Chondrocyte (in vitro differentiated cells): ENCODE data around the gene DOCK2. TPM values are rescaled to one million over a fixed set of nuclear protein-coding genes. Genes with fewer than 3 reads are reported as not detected.
A peak's percentile ranks its signal among the peaks of the same experiment; 100 is the strongest.

ENCODE experiments used
- DNase-seq: peaks from one replicate; pipeline ENCODE4 v3.0.0; 2021; ENCODE audit warnings: mixed read lengths, low spot score
- H3K27ac Mint-ChIP-seq: one replicate; pipeline ENCODE4 v1.8.0; 2021; ENCODE audit warnings: mild to moderate bottlenecking, moderate library complexity, mixed read lengths; ENCODE audit not compliant: unreplicated experiment
- H3K27me3 Mint-ChIP-seq: 2 replicates; pipeline ENCODE4 v1.8.0; 2021; ENCODE audit warnings: low read depth, mixed read lengths
- H3K36me3 Mint-ChIP-seq: 2 replicates; pipeline ENCODE4 v1.8.0; 2021; ENCODE audit warnings: low read depth, mixed read lengths
- H3K4me1 Mint-ChIP-seq: 2 replicates; pipeline ENCODE4 v1.8.0; 2021; ENCODE audit warnings: low read depth, mild to moderate bottlenecking, mixed read lengths
- H3K4me3 Mint-ChIP-seq: one replicate; pipeline ENCODE4 v1.8.0; 2021; ENCODE audit warnings: mild to moderate bottlenecking, moderate library complexity, mixed read lengths; ENCODE audit not compliant: unreplicated experiment
- H3K9me3 Mint-ChIP-seq: 2 replicates; pipeline ENCODE4 v1.8.0; 2021; ENCODE audit warnings: low read depth, mixed read lengths
- total RNA-seq: library from RNA; stranded (reverse); gene quantifications from 3 replicates; pipeline ENCODE4 v1.2.1, GENCODE V29; 2021
- TF ChIP-seq, protein P1 (sequence below): fragments of 200-600 bp; sonication (generic); IDR thresholded peaks from 2 replicates; pipeline ENCODE4 v1.5.0; 2021; ENCODE audit warnings: antibody characterized with exemption, mild to moderate bottlenecking, moderate library complexity

The DOCK2 gene
- total RNA-seq, 1 donor from 2014 or later, result 3.1 TPM

DNA sequence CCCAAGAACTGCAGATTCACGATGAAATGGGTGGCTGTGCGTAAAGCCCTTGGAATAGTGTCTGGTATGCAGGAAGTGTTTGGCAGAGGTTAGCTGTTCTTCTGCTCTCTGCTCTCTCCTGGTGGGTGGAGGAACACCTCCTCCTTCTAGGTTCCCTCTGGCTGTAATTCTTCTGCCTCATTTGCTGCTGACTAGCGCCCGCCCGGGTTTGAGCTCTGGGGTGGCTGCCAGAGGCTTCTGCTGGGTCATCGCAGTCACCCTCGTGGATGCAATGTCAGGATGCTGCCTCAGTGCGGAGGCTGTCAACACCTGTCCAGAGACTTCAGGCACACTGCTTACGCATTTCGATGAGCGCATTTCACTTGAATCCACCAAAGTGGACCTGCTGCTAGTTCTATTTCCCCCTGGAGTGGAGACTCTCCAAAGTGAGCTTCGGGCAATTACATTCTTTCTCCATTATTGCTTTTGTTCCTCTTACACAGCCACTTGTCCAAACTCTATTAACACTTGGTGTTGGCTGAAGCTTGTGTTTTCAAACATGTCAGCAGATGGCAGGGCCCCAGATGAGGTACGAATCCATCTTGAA lies 11.7 kb downstream of the DOCK2 start:
- peaks cover 23% of the 10 kb centered on the region for H3K4me1 Mint-ChIP-seq
- no peaks in the 10 kb centered on the region for H3K9me3 Mint-ChIP-seq
- TF ChIP-seq, protein P1, sequence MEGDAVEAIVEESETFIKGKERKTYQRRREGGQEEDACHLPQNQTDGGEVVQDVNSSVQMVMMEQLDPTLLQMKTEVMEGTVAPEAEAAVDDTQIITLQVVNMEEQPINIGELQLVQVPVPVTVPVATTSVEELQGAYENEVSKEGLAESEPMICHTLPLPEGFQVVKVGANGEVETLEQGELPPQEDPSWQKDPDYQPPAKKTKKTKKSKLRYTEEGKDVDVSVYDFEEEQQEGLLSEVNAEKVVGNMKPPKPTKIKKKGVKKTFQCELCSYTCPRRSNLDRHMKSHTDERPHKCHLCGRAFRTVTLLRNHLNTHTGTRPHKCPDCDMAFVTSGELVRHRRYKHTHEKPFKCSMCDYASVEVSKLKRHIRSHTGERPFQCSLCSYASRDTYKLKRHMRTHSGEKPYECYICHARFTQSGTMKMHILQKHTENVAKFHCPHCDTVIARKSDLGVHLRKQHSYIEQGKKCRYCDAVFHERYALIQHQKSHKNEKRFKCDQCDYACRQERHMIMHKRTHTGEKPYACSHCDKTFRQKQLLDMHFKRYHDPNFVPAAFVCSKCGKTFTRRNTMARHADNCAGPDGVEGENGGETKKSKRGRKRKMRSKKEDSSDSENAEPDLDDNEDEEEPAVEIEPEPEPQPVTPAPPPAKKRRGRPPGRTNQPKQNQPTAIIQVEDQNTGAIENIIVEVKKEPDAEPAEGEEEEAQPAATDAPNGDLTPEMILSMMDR, result peak; percentile 11
- no peak overlapping the region for H3K4me3 Mint-ChIP-seq
- no peak for DNase-seq
- H3K27ac Mint-ChIP-seq, result no peak overlapping the region
- peaks cover 2% of the 10 kb centered on the region for H3K36me3 Mint-ChIP-seq
- H3K27me3 Mint-ChIP-seq, result no peaks in the 10 kb centered on the region

- peaks cover 23% of the 10 kb centered on the region for H3K4me1 Mint-ChIP-seq
- H3K27ac Mint-ChIP-seq, result no peak overlapping the region
- H3K4me3 Mint-ChIP-seq, result no peak overlapping the region
These were observed 12.4 kb downstream of the DOCK2 start for GRCh38 chr5:169649486-169649885.

GRCh38 chr5:169650701-169651331 lies 13.7 kb downstream of the DOCK2 start:
- DNase-seq, result no peak
- Mint-ChIP-seq H3K4me1 (peaks cover 23% of the 10 kb centered on the region), H3K36me3 (peaks cover 2% of the 10 kb centered on the region), H3K4me3 (no peak overlapping the region), H3K27me3 (no peaks in the 10 kb centered on the region), H3K27ac (peak overlapping the region; percentile 58), H3K9me3 (no peaks in the 10 kb centered on the region)
- TF ChIP-seq, protein P1, result no peak

More at GRCh38 chr5:169649486-169649885, 12.4 kb downstream of the DOCK2 start:
- no peaks in the 10 kb centered on the region for H3K9me3 Mint-ChIP-seq
- H3K36me3 Mint-ChIP-seq, result peaks cover 2% of the 10 kb centered on the region
- no peak for DNase-seq
- no peaks in the 10 kb centered on the region for H3K27me3 Mint-ChIP-seq
- TF ChIP-seq, protein P1, result no peak

DNA sequence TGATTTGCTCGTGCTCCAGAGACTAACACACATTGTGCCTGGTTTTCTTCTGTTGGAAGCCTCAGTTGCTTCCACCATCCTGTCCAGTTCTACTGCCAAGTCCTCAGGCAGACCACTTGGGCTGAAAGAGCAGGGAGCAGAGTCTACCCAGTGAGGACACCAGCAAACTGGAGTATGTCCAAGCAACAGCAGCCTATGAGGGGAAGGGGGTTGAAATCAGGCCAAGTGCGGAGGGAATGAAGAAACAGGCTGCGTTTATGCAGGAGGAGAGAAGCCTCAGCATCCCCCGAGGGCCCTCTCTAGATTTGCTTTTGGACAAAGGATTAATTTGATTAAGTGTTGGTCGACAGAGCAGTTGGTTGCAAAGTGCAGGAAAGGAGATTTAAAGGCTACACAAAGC lies 14.5 kb downstream of the DOCK2 start:
- Mint-ChIP-seq H3K4me1 (peaks cover 23% of the 10 kb centered on the region), H3K27ac (no peak overlapping the region), H3K27me3 (no peaks in the 10 kb centered on the region), H3K9me3 (no peaks in the 10 kb centered on the region), H3K36me3 (peaks cover 2% of the 10 kb centered on the region), H3K4me3 (no peak overlapping the region)
- TF ChIP-seq, protein P1, result no peak
- DNase-seq, result no peak

DNA sequence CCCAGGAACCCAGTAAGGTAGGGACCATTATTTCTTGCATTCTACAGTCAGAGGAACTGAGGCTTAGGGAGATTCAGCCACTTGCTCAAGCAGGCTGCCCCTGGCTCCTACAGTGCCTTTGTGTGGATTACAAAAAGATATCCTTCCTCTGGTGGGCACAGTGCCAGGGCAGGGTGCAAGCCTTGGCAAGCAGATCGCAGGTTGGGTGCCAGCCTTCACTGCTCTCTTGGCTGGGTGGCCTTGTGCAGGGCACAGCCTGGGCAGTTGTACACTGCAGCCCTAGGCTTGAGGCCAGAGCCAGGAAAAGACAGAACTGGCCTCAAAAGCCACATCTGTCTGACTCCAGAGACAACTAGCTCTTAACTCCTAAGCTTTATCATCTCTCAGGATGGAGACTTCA lies 15.0 kb downstream of the DOCK2 start:
- TF ChIP-seq, protein P1, result no peak
- no peak overlapping the region for H3K4me3 Mint-ChIP-seq

More for the DNA sequence above, 15.0 kb downstream of the DOCK2 start:
- H3K27ac Mint-ChIP-seq, result no peak overlapping the region
- no peak for DNase-seq
- no peaks in the 10 kb centered on the region for H3K9me3 Mint-ChIP-seq
- no peaks in the 10 kb centered on the region for H3K27me3 Mint-ChIP-seq
- peaks cover 23% of the 10 kb centered on the region for H3K4me1 Mint-ChIP-seq
- H3K36me3 Mint-ChIP-seq, result peaks cover 2% of the 10 kb centered on the region
